GM12891 (cell line): ENCODE measurements around the gene LGR6.

Experiments
- DNase-seq: peaks from one replicate; pipeline ENCODE4 v3.0.0; 2011; ENCODE audit warnings: low spot score; ENCODE audit not compliant: insufficient read length
- FAIRE-seq: peaks from 2 replicates; lab custom pipeline; 2011; peaks lifted over from hg19 to GRCh38; lab: Jason Lieb, UNC
- PAX5 ChIP-seq: IDR thresholded peaks from 2 replicates; pipeline ENCODE4 v1.6.1; 2011; ENCODE audit warnings: low read length, moderate library complexity, mild to moderate bottlenecking; ENCODE audit not compliant: insufficient read depth, severe bottlenecking
- POLR2A ChIP-seq: IDR thresholded peaks from 2 replicates; pipeline ENCODE4 v1.6.1; 2011; ENCODE audit warnings: low read depth, low read length, control low read depth
- POLR2AphosphoS5 ChIP-seq: IDR thresholded peaks from 2 replicates; pipeline ENCODE4 v1.6.1; 2011; ENCODE audit warnings: low read depth, low read length, control low read depth
- POU2F2 ChIP-seq: IDR thresholded peaks from 2 replicates; pipeline ENCODE4 v1.6.1; 2011; ENCODE audit warnings: low read depth, mild to moderate bottlenecking, control low read depth, low read length, moderate library complexity
- SPI1 ChIP-seq: IDR thresholded peaks from 2 replicates; pipeline ENCODE4 v1.6.1; 2011; ENCODE audit warnings: low read depth, low read length, control low read depth
- TAF1 ChIP-seq: IDR thresholded peaks from 2 replicates; pipeline ENCODE4 v1.6.1; 2011; ENCODE audit warnings: low read depth, low read length, control low read depth

Gene LGR6

DNA sequence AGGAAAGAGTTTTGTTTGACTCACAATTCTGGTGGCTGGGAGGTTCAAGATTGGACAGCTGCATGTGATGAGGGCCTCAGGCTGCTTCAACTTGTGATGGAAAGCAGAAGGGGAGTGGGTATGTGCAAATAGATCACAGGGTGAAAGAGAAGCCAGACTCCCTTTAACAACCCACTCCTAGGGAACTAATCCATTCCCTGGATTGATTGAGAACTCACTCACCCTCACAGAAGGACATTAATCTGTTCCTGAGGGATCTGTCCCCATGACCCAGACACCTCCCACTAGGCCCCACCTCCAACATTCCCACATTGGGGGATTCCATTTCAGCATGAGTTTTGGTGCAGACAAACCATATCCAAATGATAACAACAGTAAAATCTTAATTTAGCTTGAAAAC, 122.6 kb downstream of the LGR6 start:
- TF ChIP-seq SPI1: no peak
- TF ChIP-seq PAX5: no peak
- FAIRE-seq (no peak), DNase-seq (no peak)

DNA sequence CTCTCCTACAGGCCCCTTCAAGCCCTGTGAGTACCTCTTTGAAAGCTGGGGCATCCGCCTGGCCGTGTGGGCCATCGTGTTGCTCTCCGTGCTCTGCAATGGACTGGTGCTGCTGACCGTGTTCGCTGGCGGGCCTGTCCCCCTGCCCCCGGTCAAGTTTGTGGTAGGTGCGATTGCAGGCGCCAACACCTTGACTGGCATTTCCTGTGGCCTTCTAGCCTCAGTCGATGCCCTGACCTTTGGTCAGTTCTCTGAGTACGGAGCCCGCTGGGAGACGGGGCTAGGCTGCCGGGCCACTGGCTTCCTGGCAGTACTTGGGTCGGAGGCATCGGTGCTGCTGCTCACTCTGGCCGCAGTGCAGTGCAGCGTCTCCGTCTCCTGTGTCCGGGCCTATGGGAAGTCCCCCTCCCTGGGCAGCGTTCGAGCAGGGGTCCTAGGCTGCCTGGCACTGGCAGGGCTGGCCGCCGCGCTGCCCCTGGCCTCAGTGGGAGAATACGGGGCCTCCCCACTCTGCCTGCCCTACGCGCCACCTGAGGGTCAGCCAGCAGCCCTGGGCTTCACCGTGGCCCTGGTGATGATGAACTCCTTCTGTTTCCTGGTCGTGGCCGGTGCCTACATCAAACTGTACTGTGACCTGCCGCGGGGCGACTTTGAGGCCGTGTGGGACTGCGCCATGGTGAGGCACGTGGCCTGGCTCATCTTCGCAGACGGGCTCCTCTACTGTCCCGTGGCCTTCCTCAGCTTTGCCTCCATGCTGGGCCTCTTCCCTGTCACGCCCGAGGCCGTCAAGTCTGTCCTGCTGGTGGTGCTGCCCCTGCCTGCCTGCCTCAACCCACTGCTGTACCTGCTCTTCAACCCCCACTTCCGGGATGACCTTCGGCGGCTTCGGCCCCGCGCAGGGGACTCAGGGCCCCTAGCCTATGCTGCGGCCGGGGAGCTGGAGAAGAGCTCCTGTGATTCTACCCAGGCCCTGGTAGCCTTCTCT, 124.6 kb downstream of the LGR6 start:
- no peak for TF ChIP-seq PAX5
- no peak for TF ChIP-seq SPI1
- no peak for TF ChIP-seq POLR2A
- no peak for FAIRE-seq
- DNase-seq: no peak

DNA sequence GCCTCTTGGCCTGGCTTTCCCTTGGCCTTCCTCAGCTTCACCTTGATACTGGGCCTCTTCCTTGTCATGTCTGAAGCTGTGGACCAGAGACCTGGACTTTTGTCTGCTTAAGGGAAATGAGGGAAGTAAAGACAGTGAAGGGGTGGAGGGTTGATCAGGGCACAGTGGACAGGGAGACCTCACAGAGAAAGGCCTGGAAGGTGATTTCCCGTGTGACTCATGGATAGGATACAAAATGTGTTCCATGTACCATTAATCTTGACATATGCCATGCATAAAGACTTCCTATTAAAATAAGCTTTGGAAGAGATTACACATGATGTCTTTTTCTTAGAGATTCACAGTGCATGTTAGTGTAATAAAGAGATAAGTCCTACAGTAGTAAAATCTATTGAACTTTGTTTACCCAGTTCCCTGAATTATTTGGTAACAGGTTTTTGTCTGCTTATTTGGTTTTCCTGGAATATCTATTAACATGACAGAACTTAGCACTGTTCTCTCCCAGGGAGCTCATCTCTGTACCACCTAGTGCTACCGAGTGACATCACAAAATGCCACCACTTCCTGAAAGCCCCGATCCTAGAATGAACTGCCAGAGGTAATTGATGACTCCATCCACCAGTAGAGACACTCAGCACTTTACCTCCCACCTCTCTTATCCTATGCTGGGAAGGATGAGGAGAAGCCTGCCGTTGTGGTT, 125.9 kb downstream of the LGR6 start:
- TF ChIP-seq POU2F2 (no peak), PAX5 (no peak), POLR2A (no peak), TAF1 (no peak), POLR2AphosphoS5 (no peak), SPI1 (no peak)
- DNase-seq: no peak
- no peak for FAIRE-seq

- FAIRE-seq (no peak), DNase-seq (no peak)
- TF ChIP-seq TAF1 (no peak), POLR2A (no peak), SPI1 (no peak), POLR2AphosphoS5 (no peak), POU2F2 (no peak), PAX5 (no peak)
Observed at GRCh38 chr1:202320081-202320405, 126.4 kb downstream of the LGR6 start.

DNA sequence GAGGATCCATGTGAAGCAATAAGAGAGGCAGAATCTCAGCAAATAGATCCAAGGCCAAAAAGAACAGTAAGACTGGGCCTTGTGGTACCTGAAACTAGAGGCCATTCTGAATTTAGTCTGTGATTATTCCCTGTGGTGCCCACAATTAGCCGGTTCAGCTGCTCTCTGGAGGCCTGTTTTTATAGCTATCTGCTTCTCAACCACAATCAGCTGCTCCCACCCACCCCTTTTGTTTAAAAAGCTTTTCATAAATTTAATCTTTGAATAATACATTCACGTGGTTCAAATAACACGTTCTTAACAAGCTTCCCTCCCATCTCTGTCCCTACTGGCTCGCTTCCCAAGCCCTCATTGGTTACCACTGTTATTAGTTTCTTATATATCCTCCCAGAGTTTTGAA, 130.1 kb downstream of the LGR6 start:
- TF ChIP-seq POU2F2: no peak
- no peak for TF ChIP-seq SPI1
- TF ChIP-seq POLR2AphosphoS5: no peak
- no peak for TF ChIP-seq PAX5
- no peak for TF ChIP-seq POLR2A
- no peak for TF ChIP-seq TAF1
- DNase-seq: no peak
- no peak for FAIRE-seq

GRCh38 chr1:202324646-202325045, 131.0 kb downstream of the LGR6 start:
- no peak for DNase-seq
- no peak for FAIRE-seq

DNA sequence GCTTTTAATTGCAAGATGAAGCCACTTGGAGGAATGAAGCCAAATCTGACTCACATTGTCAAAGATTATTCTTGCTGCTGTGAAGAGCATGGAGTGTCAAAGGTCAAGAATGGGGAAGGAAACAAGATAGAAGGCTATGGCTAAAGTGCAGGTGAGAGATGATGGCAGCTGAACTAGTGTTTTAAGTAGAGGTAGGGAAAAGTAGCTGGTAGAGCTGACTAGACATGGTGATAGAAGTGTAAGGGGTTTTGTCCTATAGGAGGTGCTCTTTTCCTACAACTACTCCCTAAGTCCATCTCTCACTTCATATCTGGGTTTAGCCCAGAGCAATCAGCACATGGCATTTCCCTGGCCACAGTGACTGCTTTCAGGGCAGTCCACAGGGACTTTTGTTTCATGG, 136.3 kb downstream of the LGR6 start:
- no peak for TF ChIP-seq TAF1
- TF ChIP-seq POLR2A: no peak
- TF ChIP-seq SPI1: no peak
- TF ChIP-seq PAX5: no peak
- no peak for TF ChIP-seq POLR2AphosphoS5
- TF ChIP-seq POU2F2: no peak
- DNase-seq (no peak), FAIRE-seq (no peak)

More at GRCh38 chr1:202324646-202325045, 131.0 kb downstream of the LGR6 start:
- TF ChIP-seq TAF1 (no peak), POLR2AphosphoS5 (no peak), SPI1 (no peak), PAX5 (no peak), POU2F2 (no peak)

GRCh38 chr1:202333861-202334260, 140.3 kb downstream of the LGR6 start:
- FAIRE-seq (no peak), DNase-seq (no peak)
- TF ChIP-seq PAX5 (no peak), POLR2AphosphoS5 (no peak), POU2F2 (no peak), POLR2A (no peak), SPI1 (no peak), TAF1 (no peak)

DNA sequence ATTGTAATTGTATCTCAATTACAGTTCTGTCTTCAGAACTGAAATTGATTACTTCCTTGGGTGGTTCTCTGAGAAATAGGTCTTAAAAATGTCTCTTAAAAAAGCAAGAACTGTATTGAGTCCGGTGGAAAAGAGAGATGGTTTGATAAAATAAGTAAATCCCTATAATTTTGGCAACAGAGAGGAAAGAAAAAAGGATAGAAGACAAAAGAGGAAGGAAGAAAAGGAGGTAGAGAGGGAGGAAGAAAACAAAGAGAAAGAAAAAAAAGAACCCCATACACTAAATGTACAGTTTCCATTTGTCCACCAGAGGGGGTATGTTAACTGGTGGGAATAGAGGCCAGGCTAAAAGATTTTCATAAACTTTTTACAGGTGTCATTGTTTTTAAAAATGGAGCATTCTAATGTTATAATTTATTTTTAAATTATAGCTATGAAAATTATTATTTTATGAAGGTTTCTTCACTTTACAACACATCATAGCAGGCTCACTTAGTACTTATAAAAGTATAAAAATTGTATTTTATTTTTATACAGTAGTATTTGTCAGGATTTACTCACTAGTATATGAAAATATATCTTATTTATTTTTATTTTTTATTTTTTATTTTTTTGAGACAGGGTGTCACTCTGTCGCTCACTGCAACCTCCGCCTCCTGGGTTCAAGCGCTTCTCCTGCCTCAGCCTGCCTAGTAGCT, 150.2 kb downstream of the LGR6 start:
- DNase-seq (no peak), FAIRE-seq (no peak)
- TF ChIP-seq POU2F2: no peak
- TF ChIP-seq PAX5: no peak
- TF ChIP-seq POLR2AphosphoS5: no peak
- no peak for TF ChIP-seq SPI1
- TF ChIP-seq POLR2A: no peak
- TF ChIP-seq TAF1: no peak
